ENCODE results near the gene HOXA11. TPM values are rescaled to one million over a fixed set of nuclear protein-coding genes. Genes with fewer than 3 reads are reported as not detected.

The HOXA11 gene
- total RNA-seq, 1 experiment from 2014 or later: not detected

- H3K18ac ChIP-seq (ENCODE audit: insufficient read length, low read depth, low read length): no peak overlapping the region
- no peak overlapping the region for H2AK5ac ChIP-seq (ENCODE audit: insufficient read length, low read length)
- no peak overlapping the region for H3K14ac ChIP-seq (ENCODE audit: insufficient read depth, low read length)
- Mint-ChIP-seq H3K4me1 (peaks cover 3 to 9% of the 10 kb centered on the region in 2 experiments), H3K27ac (no peak overlapping the region), H3K27me3 (ENCODE audit: low read depth) (peaks cover 98% of the 10 kb centered on the region), H3K36me3 (ENCODE audit: insufficient read depth in 1 of 3, low read depth in 3 of 3) (no peaks in the 10 kb centered on the region; a peak in 2 of 7 replicates), H3K4me3 (no peak overlapping the region), H3K9me3 (peaks cover 4 to 13% of the 10 kb centered on the region in 2 experiments; a peak in 2 of 5 replicates)
- no peak overlapping the region for H2AFZ ChIP-seq (ENCODE audit: low read length)
- H3K79me1 ChIP-seq (ENCODE audit: insufficient read depth, low read depth, low read length, poor library complexity, severe bottlenecking): no peaks in the 10 kb centered on the region
- no peak overlapping the region for H2BK15ac ChIP-seq (ENCODE audit: low read depth, low read length)
- H4K8ac ChIP-seq (replicated peaks; ENCODE audit: insufficient read length, low read depth, low read length): no peak overlapping the region
- no peak overlapping the region for H2BK12ac ChIP-seq (ENCODE audit: insufficient read length, low read depth, low read length)
- no peak overlapping the region for H3K27ac ChIP-seq (ENCODE audit: insufficient read length, low read depth, low read length)
- H4K5ac ChIP-seq (ENCODE audit: insufficient read length, low read depth, low read length): no peak overlapping the region
- no peak overlapping the region for H3K9ac ChIP-seq (ENCODE audit: extremely low read depth, insufficient read length, low read length)
- no peak overlapping the region for H4K91ac ChIP-seq (ENCODE audit: insufficient read length, low read depth, low read length)
- no peak overlapping the region for H3T11ph ChIP-seq (ENCODE audit: low read length)
- no peaks in the 10 kb centered on the region for H3K79me2 ChIP-seq (ENCODE audit: insufficient read depth, low read length)
- no peak overlapping the region for H3K4ac ChIP-seq (ENCODE audit: low read depth, low read length)
- no peak overlapping the region for H3K4me2 ChIP-seq (ENCODE audit: insufficient read depth, insufficient read length, low read length)
- WGBS (ENCODE audit: extremely low coverage, insufficient read length, low lambda C conversion rate): no CpG with 5 or more reads among the region's 22 CpGs
- H2BK20ac ChIP-seq (ENCODE audit: low read depth, low read length, poor library complexity, severe bottlenecking): no peak overlapping the region
- peaks cover 98% of the 10 kb centered on the region for H3K27me3 ChIP-seq (ENCODE audit: insufficient read depth, low read length)
- no peaks in the 10 kb centered on the region for H3K4me1 ChIP-seq (ENCODE audit: insufficient read depth, low read length)
- no peaks in the 10 kb centered on the region for H4K20me1 ChIP-seq (ENCODE audit: control insufficient read depth, insufficient read depth, insufficient read length)
- H3K23ac ChIP-seq (ENCODE audit: insufficient read length, low read depth, low read length): no peak overlapping the region
- H3K56ac ChIP-seq (ENCODE audit: insufficient read length, low read depth, low read length): no peak overlapping the region
- H2BK5ac ChIP-seq (ENCODE audit: insufficient read length, low read length): no peak overlapping the region
- no peaks in the 10 kb centered on the region for H3K9me3 ChIP-seq (ENCODE audit: control insufficient read depth, low read depth, low read length)
- DNase-seq: peak; percentile 20
- no peak overlapping the region for H2BK120ac ChIP-seq (ENCODE audit: low read depth, low read length, poor library complexity, severe bottlenecking)
- no peaks in the 10 kb centered on the region for H3K23me2 ChIP-seq (ENCODE audit: insufficient read length, low read depth, low read length, poor library complexity, severe bottlenecking)
- TF ChIP-seq CTCF (conservative IDR thresholded peaks at IDR 0.05): no peak
Observed at GRCh38 chr7:27176962-27177794, 7.9 kb downstream of the HOXA11 start.

Measured in H9 (cell line).